ENCODE results near the gene CTNNA1.
A peak's percentile ranks its signal among the peaks of the same experiment; 100 is the strongest.
"Not testable (repeated sequence)": the region's sequence is repeated elsewhere in the genome, so short reads cannot be mapped to it uniquely, and the experiment has no call there.

CTNNA1 gene

DNA sequence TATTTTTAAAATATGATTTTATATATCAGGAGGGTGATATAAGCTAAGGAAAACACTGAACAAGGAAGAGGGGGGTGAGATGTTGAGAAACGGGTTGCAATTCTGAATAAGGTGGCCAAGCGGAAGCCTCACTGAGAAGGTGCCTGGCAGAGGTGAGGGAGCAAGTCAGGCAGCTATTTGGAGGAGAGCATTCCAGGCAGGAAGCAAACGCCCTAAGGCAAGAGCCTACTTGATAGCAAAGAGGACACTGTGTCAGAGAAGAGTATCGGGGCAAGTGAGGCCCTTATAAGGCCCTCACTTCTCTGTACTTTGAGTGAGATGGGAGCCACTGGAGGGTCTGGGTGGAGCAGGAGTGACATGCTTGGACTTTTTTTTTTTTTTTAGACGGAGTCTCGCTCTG is 8.0 kb upstream of the CTNNA1 start:
- Histone ChIP-seq H3K9me3 (no peaks in the 10 kb centered on the region), H3K4me1 (ENCODE audit: control insufficient read depth in 1 of 2, insufficient read depth in 1 of 2, low read depth in 1 of 2, low read length in 1 of 2) (no peaks in the 10 kb centered on the region), H3K4me3 (ENCODE audit: low read depth in 1 of 2, low read length in 1 of 2) (no peak overlapping the region), H3K27ac (no peak overlapping the region), H3K27me3 (peaks cover 8% of the 10 kb centered on the region), H3K36me3 (no peaks in the 10 kb centered on the region)
- TF ChIP-seq, protein P1, sequence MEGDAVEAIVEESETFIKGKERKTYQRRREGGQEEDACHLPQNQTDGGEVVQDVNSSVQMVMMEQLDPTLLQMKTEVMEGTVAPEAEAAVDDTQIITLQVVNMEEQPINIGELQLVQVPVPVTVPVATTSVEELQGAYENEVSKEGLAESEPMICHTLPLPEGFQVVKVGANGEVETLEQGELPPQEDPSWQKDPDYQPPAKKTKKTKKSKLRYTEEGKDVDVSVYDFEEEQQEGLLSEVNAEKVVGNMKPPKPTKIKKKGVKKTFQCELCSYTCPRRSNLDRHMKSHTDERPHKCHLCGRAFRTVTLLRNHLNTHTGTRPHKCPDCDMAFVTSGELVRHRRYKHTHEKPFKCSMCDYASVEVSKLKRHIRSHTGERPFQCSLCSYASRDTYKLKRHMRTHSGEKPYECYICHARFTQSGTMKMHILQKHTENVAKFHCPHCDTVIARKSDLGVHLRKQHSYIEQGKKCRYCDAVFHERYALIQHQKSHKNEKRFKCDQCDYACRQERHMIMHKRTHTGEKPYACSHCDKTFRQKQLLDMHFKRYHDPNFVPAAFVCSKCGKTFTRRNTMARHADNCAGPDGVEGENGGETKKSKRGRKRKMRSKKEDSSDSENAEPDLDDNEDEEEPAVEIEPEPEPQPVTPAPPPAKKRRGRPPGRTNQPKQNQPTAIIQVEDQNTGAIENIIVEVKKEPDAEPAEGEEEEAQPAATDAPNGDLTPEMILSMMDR (IDR thresholded peaks at IDR 0.05) = no peak

DNA sequence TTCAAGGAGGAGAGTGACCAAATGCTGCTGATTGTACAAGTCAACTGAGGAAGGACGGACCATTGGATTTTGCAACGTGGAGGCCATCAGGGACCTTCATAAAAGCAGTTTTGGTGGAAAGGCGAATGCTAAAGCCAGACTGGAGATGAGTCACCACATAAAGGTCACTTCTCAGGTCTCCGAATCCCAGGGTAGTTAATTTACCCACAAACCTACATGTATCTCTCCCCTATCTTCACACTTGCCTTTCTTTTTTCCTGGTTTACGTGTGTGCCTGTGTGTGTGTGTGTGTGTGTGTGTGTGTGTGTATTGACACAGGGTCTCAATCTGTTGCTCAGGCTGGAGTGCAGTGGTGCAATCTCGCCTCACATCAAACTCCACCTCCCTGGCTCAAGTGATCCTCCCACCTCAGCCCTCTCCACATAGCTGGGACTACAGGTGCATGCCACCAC is 4.6 kb upstream of the CTNNA1 start:
- Histone ChIP-seq H3K27me3 (peaks cover 39% of the 10 kb centered on the region), H3K36me3 (no peaks in the 10 kb centered on the region), H3K4me3 (ENCODE audit: low read depth in 1 of 2, low read length in 1 of 2) (no peak overlapping the region), H3K27ac (no peak overlapping the region), H3K9me3 (no peaks in the 10 kb centered on the region), H3K4me1 (ENCODE audit: control insufficient read depth in 1 of 2, insufficient read depth in 1 of 2, low read depth in 1 of 2, low read length in 1 of 2) (peaks cover 5% of the 10 kb centered on the region in 2 experiments)
- TF ChIP-seq, protein P1 (IDR thresholded peaks at IDR 0.05) = no peak

DNA sequence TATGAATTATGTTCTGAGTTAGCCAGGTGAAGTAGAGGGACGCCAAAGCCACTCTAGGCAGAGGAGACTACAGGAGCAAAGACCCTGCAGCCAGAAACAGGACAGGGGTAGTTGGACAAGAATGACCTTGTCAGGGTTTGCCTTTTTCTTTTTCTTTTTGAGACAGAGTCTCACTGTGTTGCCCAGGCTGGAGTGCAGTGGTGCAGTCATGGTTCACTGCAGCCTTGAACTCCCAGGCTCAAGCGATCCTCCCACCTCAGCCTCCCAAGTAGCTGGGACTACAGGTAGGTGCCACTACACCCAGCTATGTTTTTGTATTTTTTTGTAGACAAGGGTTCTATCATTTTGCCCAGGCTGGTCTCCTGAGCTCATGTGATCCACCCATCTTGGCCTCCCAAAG is 1.9 kb upstream of the CTNNA1 start:
- not testable (repeated sequence) for H3K36me3 ChIP-seq; H3K27ac ChIP-seq; H3K9me3 ChIP-seq; H3K4me3 ChIP-seq (ENCODE audit: low read depth in 1 of 2, low read length in 1 of 2)
- H3K4me1 ChIP-seq (ENCODE audit: control insufficient read depth in 1 of 2, insufficient read depth in 1 of 2, low read depth in 1 of 2, low read length in 1 of 2) = peaks cover 12 to 13% of the 10 kb centered on the region in 2 experiments
- H3K27me3 ChIP-seq = peaks cover 62% of the 10 kb centered on the region

DNA sequence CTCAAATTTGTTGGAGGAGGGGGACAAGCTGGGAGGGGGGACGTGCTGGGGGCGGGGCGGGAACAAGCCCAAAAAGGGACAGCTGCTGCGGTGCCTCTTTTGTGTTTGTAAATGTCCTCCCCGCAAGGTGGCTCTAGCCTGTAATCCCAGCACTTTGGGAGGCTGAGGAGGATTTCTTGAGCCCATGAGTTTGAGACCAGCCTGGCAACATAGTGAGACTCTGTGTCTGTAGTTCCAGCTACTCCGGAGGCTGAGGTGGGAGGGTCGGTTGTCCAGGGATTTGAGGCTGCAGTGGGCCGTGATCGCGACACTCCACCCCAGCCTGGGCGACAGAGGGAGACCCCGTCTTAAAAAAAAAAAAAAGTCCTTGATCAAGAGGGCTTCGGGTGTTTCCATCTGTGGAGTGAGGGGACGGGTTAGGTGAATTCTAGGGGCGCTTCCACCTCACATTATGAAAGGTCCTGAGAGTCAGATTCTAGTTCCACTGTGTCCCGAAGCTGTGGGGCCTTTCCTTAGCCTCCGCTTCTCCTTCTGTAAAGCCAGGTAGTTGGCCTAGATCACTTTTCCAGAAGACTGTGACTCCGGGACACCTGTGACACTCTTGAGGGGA is 779 bp upstream of the CTNNA1 start:
- Histone ChIP-seq H3K27ac (no peak overlapping the region), H3K4me1 (ENCODE audit: control insufficient read depth in 1 of 2, insufficient read depth in 1 of 2, low read depth in 1 of 2, low read length in 1 of 2) (peaks cover 12 to 13% of the 10 kb centered on the region in 2 experiments), H3K27me3 (peaks cover 62% of the 10 kb centered on the region), H3K9me3 (no peaks in the 10 kb centered on the region), H3K4me3 (ENCODE audit: low read depth in 1 of 2, low read length in 1 of 2) (peak overlapping the region; percentile 73 to 84), H3K36me3 (no peaks in the 10 kb centered on the region)
- TF ChIP-seq, protein P1 (IDR thresholded peaks at IDR 0.05) = no peak

DNA sequence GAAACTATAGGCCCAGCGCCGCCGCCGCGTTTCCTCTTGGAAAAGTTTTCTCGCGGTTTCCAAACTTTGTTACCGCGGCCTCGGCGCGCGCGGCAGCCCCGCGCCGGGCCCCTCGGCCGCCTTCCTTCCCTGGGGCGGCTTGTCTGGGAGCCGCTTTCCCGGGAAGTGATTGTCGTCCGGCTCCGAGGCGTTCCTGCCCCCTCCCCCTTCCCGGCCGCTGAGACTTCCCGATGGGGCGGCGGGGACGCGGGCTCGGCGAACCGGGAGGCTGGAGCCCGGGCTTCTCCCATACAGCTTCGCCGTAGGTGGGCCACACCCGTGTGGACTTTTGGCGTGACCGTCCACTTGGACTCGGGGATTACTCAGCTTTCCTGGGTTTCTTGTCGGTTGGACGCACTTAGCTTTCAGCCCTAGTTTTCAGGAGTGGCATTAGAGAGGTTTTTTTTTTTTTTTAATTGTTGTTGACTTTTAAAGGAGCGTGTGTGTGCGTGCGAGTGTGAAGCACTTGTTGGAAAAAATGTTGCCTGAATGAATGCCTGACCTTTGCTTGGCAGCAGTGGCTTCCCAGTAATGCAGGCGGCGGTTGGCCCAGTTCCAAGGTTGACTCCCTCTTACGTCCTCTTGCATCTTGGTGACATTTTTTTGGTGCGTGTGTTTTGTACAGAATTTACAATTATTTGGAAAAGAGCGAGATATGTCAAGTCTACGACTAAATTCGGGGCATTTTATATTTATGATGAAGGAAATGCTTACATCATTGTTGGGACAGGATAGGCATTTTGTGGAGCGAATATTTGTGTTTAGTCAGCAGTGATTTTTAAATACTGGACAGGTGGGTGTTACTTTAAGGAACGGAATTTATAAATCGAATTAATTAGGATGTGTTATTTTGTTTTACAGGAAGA is 821 bp downstream of the CTNNA1 start:
- Histone ChIP-seq H3K4me3 (ENCODE audit: low read depth in 1 of 2, low read length in 1 of 2) (peak overlapping the region; percentile 73 to 84), H3K4me1 (ENCODE audit: control insufficient read depth in 1 of 2, insufficient read depth in 1 of 2, low read depth in 1 of 2, low read length in 1 of 2) (peaks cover 12 to 13% of the 10 kb centered on the region in 2 experiments), H3K27ac (peak overlapping the region; percentile 39), H3K27me3 (peaks cover 58% of the 10 kb centered on the region), H3K36me3 (no peaks in the 10 kb centered on the region), H3K9me3 (no peaks in the 10 kb centered on the region)
- TF ChIP-seq, protein P1 (IDR thresholded peaks at IDR 0.05) = no peak

DNA sequence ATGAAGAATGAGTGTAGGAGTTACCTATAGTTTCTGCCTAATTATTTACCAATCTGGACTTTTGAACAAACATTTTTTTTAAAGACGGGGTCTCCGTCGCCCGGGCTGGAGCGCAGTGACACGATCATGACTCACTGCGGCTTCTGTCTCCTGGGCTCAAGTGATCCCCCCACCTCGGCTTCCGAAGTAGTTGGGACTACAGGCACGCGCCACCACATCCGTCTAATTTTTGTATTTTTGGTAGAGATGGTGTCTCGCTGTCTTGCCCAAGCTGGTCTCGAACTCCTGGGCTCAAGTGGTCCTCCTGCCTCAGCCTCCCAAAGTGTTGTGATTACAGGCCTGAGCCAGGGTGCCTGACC is 1.5 kb downstream of the CTNNA1 start:
- H3K36me3 ChIP-seq = no peaks in the 10 kb centered on the region
- H3K9me3 ChIP-seq = no peaks in the 10 kb centered on the region
- peaks cover 54% of the 10 kb centered on the region for H3K27me3 ChIP-seq
- peaks cover 12 to 13% of the 10 kb centered on the region in 2 experiments for H3K4me1 ChIP-seq (ENCODE audit: control insufficient read depth in 1 of 2, insufficient read depth in 1 of 2, low read depth in 1 of 2, low read length in 1 of 2)
- H3K4me3 ChIP-seq (ENCODE audit: low read depth in 1 of 2, low read length in 1 of 2) = peak overlapping the region in 1 of 2 experiments; percentile 73
- H3K27ac ChIP-seq = no peak overlapping the region
- TF ChIP-seq, protein P1 (IDR thresholded peaks at IDR 0.05) = no peak
